ENCODE data around the gene UBA3.

DNA sequence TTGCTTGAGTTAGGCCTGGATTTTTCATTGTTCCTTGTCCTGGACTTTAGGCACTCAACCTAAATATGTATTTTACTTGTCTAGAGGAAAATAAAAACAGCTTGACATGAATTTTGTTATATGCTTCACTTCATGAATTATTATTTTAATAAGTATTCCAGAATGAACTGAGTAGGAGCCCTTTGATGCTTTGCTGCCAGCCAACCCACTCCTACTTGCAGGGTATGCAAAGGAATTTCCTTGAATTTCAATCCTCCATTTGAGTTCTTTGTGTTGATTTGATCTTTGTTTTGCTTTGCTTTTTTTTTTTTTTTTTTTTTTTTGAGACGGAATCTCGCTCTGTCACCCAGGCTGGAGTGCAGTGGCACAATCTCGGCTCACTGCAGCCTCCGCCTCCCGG, 16.1 kb upstream of the UBA3 start:
- TF ChIP-seq, protein P1, sequence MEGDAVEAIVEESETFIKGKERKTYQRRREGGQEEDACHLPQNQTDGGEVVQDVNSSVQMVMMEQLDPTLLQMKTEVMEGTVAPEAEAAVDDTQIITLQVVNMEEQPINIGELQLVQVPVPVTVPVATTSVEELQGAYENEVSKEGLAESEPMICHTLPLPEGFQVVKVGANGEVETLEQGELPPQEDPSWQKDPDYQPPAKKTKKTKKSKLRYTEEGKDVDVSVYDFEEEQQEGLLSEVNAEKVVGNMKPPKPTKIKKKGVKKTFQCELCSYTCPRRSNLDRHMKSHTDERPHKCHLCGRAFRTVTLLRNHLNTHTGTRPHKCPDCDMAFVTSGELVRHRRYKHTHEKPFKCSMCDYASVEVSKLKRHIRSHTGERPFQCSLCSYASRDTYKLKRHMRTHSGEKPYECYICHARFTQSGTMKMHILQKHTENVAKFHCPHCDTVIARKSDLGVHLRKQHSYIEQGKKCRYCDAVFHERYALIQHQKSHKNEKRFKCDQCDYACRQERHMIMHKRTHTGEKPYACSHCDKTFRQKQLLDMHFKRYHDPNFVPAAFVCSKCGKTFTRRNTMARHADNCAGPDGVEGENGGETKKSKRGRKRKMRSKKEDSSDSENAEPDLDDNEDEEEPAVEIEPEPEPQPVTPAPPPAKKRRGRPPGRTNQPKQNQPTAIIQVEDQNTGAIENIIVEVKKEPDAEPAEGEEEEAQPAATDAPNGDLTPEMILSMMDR (IDR thresholded peaks at IDR 0.05), result no peak
- TF ChIP-seq POLR2A (IDR thresholded peaks at IDR 0.05), result no peak

Data from suprapubic skin (tissue), 3 donors.